Panc1 (cell line): ENCODE measurements around the gene FNTB.

Source experiments
- POLR2AphosphoS5 ChIP-seq: IDR thresholded peaks from 2 replicates; pipeline ENCODE4 v1.6.1; 2012; ENCODE audit warnings: mild to moderate bottlenecking, low read depth, low read length, moderate library complexity
- REST ChIP-seq, 2 experiments: IDR thresholded peaks; 2 replicates each; pipeline ENCODE4 v1.6.1; 2011 to 2012; ENCODE audit warnings: low read depth in 2 of 2, control low read depth in 1 of 2, low read length in 1 of 2, mild to moderate bottlenecking in 1 of 2, moderate library complexity in 1 of 2; ENCODE audit not compliant: insufficient read depth in 1 of 2
- SIN3A ChIP-seq: IDR thresholded peaks from 2 replicates; pipeline ENCODE4 v1.6.1; 2012; ENCODE audit warnings: low read depth, mild to moderate bottlenecking, low read length, moderate library complexity, borderline replicate concordance; ENCODE audit not compliant: insufficient read depth
- TCF7L2 ChIP-seq: IDR thresholded peaks from 2 replicates; pipeline ENCODE4 v1.6.1; 2011; ENCODE audit warnings: mild to moderate bottlenecking, low read depth, low read length, inconsistent platforms
- TF ChIP-seq, protein P1 (sequence below): fragments of 450-650 bp; IDR thresholded peaks from 2 replicates; pipeline ENCODE4 v1.5.1; 2017; ENCODE audit warnings: mild to moderate bottlenecking

DNA sequence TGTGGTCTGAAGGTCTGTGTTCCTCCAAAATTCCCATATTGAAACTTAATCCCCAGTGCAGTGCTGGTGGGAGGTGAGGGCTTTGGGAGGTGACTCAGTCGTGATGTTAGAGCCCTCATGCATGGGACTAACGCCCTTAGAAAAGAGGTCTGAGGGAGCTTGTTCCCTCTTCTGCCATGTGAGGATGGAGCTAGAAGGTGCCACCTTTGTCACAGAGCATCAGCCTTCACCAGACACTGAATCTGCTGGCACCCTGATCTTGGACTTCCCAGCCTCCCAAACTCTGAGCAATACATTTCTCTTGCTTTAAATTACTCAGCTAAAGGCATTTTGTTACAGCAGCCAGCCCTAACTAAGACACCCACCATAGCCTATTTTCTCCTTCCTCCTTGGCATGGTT, 28.5 kb upstream of the FNTB start:
- TF ChIP-seq, protein P1, sequence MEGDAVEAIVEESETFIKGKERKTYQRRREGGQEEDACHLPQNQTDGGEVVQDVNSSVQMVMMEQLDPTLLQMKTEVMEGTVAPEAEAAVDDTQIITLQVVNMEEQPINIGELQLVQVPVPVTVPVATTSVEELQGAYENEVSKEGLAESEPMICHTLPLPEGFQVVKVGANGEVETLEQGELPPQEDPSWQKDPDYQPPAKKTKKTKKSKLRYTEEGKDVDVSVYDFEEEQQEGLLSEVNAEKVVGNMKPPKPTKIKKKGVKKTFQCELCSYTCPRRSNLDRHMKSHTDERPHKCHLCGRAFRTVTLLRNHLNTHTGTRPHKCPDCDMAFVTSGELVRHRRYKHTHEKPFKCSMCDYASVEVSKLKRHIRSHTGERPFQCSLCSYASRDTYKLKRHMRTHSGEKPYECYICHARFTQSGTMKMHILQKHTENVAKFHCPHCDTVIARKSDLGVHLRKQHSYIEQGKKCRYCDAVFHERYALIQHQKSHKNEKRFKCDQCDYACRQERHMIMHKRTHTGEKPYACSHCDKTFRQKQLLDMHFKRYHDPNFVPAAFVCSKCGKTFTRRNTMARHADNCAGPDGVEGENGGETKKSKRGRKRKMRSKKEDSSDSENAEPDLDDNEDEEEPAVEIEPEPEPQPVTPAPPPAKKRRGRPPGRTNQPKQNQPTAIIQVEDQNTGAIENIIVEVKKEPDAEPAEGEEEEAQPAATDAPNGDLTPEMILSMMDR, result no peak
- TF ChIP-seq SIN3A (no peak), REST (IDR thresholded peaks at IDR 0.05; ENCODE audit: insufficient read depth in 1 of 2, low read depth in 2 of 2, low read length in 1 of 2) (no peak), POLR2AphosphoS5 (no peak), TCF7L2 (no peak)
